Small intestine (tissue), 7 donors: ENCODE data around the gene OSBP. TPM values are rescaled to one million over a fixed set of nuclear protein-coding genes. Genes with fewer than 3 reads are reported as not detected.

ENCODE experiments used
- DNase-seq, 2 donors: peaks; one replicate each; pipeline versions ENCODE4 v3.0.0 to v3.0.0-alpha.2; 2013
- FAIRE-seq: peaks from 2 replicates; lab custom pipeline; 2012; peaks lifted over from hg19 to GRCh38; lab: Jason Lieb, UNC
- H3K27ac ChIP-seq, 3 donors: one replicate each; pipeline ENCODE4 v1.5.1; 2013; ENCODE audit warnings: low read length in 2 of 3, mild to moderate bottlenecking in 2 of 3, control low read depth in 1 of 3, inconsistent platforms in 1 of 3, low read depth in 1 of 3, moderate library complexity in 1 of 3
- H3K27me3 ChIP-seq, 3 donors: one replicate each; pipeline ENCODE4 v1.6.1; 2013; ENCODE audit warnings: low read length in 3 of 3, inconsistent platforms in 1 of 3; ENCODE audit not compliant: control insufficient read depth in 3 of 3, insufficient read depth in 3 of 3
- H3K36me3 ChIP-seq, 3 donors: one replicate each; pipeline ENCODE4 v1.6.1; 2013; ENCODE audit warnings: low read length in 3 of 3, inconsistent platforms in 1 of 3, low read depth in 1 of 3, mild to moderate bottlenecking in 1 of 3, moderate library complexity in 1 of 3; ENCODE audit not compliant: control insufficient read depth in 3 of 3, insufficient read depth in 2 of 3
- H3K4me1 ChIP-seq, 3 donors: one replicate each; pipeline ENCODE4 v1.6.1; 2013; ENCODE audit warnings: low read length in 2 of 3, inconsistent platforms in 1 of 3, low read depth in 1 of 3, mild to moderate bottlenecking in 1 of 3, moderate library complexity in 1 of 3; ENCODE audit not compliant: control insufficient read depth in 3 of 3, insufficient read depth in 2 of 3
- H3K4me3 ChIP-seq, 3 donors: one replicate each; pipeline ENCODE4 v1.5.1; 2013; ENCODE audit warnings: low read length in 3 of 3, control low read depth in 1 of 3, inconsistent platforms in 1 of 3, low read depth in 1 of 3, mild to moderate bottlenecking in 1 of 3, moderate library complexity in 1 of 3
- H3K9me3 ChIP-seq, 2 donors: one replicate each; pipeline ENCODE4 v1.6.1; 2013; ENCODE audit warnings: low read depth in 1 of 2, low read length in 1 of 2; ENCODE audit not compliant: control insufficient read depth in 2 of 2, insufficient read depth in 1 of 2
- WGBS, 3 donors: extraction: QIAGEN DNeasy Blood & Tissue Kit; methylation state at CpG; one replicate each; pipeline ENCODE4 v1.1.7; 2013; 5-methylcytosine and 5-hydroxymethylcytosine counted together
- polyA plus RNA-seq, 4 donors: library from polyadenylated mRNA; stranded (reverse) in 3 of 4; unstranded in 1 of 4; fragments of 200-250 nt in 3 of 4; fragments of 120-200 nt in 1 of 4; gene quantifications; one replicate each; pipeline versions ENCODE4 v1.2.1 to v1.2.3, GENCODE V29; 2013
- donor health status: healthy with polysubstance abuse.
- donor health status: control.
- donor health status: control.
- donor health status: Bipolar disorder and iron deficiency.
- donor health status: healthy.

Gene OSBP
- polyA plus RNA-seq, 4 donors = 22.2 to 45.3 (median 26.6) TPM

GRCh38 chr11:59528711-59529110 is 86.9 kb downstream of the OSBP start:
- no peaks in the 10 kb centered on the region for H3K9me3 ChIP-seq
- FAIRE-seq (no peak), DNase-seq (no peak)
- no peak overlapping the region for H3K4me3 ChIP-seq
- WGBS, 3 donors = 61 to 81% (median 78%) methylated on average over 7 of the region's 7 CpGs
- H3K27ac ChIP-seq = no peak overlapping the region
- no peaks in the 10 kb centered on the region for H3K36me3 ChIP-seq
- H3K27me3 ChIP-seq = no peaks in the 10 kb centered on the region
- no peaks in the 10 kb centered on the region for H3K4me1 ChIP-seq

Other genes starting within 250 kb of the OSBP start
- gene OR5A2, start 189.4 kb downstream of the OSBP start, polyA plus RNA-seq = not detected
- not detected for gene OR5A1, start 179.3 kb downstream of the OSBP start, polyA plus RNA-seq
- gene OR4D6, start 158.8 kb downstream of the OSBP start, polyA plus RNA-seq = not detected
- gene OR4D10, start 142.5 kb downstream of the OSBP start, polyA plus RNA-seq = not detected
- not detected for gene OR4D11, start 112.2 kb downstream of the OSBP start, polyA plus RNA-seq
- not detected for gene OR4D9, start 104.2 kb downstream of the OSBP start, polyA plus RNA-seq
- gene PATL1, start 53.3 kb upstream of the OSBP start, polyA plus RNA-seq = 10 to 100 TPM; 14.5 to 36.2 (median 19.0) TPM
- gene OR10V1, start 98.1 kb upstream of the OSBP start, polyA plus RNA-seq = not detected
- gene STX3, start 139.6 kb upstream of the OSBP start, polyA plus RNA-seq = 10 to 100 TPM; 34.9 to 91.8 (median 60.8) TPM
- 100 to 1,000 TPM in 1 of 4 donors, 10 to 100 TPM in 3; 41.1 to 113 (median 58.6) TPM for gene MRPL16, start 195.0 kb upstream of the OSBP start, polyA plus RNA-seq
- gene CBLIF, start 229.7 kb upstream of the OSBP start, polyA plus RNA-seq = 1 to 10 TPM in 1 of 4 donors, under 1 TPM in 1, not detected in 2; 0.13 to 2.1 TPM